ENCODE data around the gene COL6A2. TPM values are rescaled to one million over a fixed set of nuclear protein-coding genes. Genes with fewer than 3 reads are reported as not detected.

The COL6A2 gene
- total and polyA plus RNA-seq, 8 donors = 15.2 to 135 (median 65.5) TPM

DNA sequence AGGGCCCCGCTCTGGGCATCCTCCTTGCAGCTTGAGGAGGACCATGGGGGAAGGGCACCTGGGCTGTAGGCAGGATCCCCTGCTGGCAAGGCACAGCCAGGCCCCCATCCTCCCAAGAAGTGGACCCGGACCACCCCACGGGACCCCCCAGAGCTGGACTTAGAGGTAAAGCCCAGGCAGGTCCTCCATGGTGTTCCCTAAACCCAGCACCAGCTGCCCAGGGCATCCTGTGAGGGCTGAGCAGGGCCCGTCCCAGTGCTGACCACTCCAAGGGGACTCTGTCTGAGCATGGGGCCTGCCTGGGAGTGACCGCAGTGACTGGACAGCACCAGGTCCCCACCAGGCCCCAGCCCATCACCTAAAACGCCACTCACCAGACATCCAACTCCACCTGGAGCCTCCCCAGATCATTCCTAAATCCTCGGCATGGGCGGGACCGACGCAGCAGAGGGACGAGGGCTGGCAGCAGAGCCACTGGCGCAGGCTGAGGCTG is 21.3 kb downstream of the COL6A2 start:
- no peak overlapping the region for H3K27ac ChIP-seq
- no peaks in the 10 kb centered on the region for H3K36me3 ChIP-seq
- no peaks in the 10 kb centered on the region for H3K27me3 ChIP-seq
- WGBS, 2 donors = 66 to 77% methylated on average over 12 of the region's 12 CpGs
- no peak for ATAC-seq
- intact Hi-C loops (cut with DNase I) = no loop called here
- H3K9me3 ChIP-seq = no peaks in the 10 kb centered on the region
- no peak for FAIRE-seq
- DNase-seq = peak in 2 of 6 donors; percentile 12 to 62
- TF ChIP-seq, protein P1, sequence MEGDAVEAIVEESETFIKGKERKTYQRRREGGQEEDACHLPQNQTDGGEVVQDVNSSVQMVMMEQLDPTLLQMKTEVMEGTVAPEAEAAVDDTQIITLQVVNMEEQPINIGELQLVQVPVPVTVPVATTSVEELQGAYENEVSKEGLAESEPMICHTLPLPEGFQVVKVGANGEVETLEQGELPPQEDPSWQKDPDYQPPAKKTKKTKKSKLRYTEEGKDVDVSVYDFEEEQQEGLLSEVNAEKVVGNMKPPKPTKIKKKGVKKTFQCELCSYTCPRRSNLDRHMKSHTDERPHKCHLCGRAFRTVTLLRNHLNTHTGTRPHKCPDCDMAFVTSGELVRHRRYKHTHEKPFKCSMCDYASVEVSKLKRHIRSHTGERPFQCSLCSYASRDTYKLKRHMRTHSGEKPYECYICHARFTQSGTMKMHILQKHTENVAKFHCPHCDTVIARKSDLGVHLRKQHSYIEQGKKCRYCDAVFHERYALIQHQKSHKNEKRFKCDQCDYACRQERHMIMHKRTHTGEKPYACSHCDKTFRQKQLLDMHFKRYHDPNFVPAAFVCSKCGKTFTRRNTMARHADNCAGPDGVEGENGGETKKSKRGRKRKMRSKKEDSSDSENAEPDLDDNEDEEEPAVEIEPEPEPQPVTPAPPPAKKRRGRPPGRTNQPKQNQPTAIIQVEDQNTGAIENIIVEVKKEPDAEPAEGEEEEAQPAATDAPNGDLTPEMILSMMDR (IDR thresholded peaks at IDR 0.05) = no peak
- no peak overlapping the region for H3K4me3 ChIP-seq
- no peaks in the 10 kb centered on the region for H3K4me1 ChIP-seq

DNA sequence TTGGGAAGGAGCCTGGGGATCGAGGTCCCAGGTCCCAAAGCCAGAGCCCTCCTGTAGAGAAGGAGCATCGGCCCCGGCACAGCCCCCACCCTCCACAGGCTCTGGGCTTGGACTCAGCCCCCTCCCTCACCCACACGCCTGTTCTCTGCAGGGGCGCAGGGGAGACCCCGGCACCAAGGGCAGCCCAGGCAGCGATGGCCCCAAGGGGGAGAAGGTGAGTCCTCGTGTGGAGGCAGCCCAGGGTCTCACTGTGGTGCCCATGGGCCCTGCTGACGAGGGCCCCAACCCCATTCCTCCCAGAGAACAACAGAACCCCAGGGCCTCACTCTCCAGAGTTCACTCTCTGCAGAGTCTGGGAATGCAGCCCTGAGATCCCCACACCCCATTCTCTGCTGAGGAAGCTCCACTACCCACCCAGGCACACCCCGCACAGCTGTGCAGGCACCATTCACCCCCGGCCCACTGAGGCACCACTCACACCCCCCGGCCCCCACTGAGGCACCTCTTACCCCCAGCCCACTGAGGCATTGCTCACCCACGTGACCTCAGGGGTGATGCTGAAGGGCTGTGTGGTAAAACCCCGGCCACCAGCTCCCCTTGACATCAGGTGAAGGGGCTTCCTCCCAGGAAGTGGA is 21.8 kb downstream of the COL6A2 start:
- ATAC-seq (no peak), DNase-seq (peak in 3 of 6 donors; percentile 10 to 45 (median 45)), FAIRE-seq (no peak)
- TF ChIP-seq, protein P1 (IDR thresholded peaks at IDR 0.05) = no peak
- Histone ChIP-seq H3K9me3 (no peaks in the 10 kb centered on the region), H3K4me1 (no peaks in the 10 kb centered on the region), H3K4me3 (no peak overlapping the region), H3K36me3 (no peaks in the 10 kb centered on the region), H3K27ac (no peak overlapping the region), H3K27me3 (no peaks in the 10 kb centered on the region)
- WGBS, 2 donors = 62 to 80% methylated on average over 14 of the region's 14 CpGs
- intact Hi-C loops (cut with DNase I) = no loop called here

DNA sequence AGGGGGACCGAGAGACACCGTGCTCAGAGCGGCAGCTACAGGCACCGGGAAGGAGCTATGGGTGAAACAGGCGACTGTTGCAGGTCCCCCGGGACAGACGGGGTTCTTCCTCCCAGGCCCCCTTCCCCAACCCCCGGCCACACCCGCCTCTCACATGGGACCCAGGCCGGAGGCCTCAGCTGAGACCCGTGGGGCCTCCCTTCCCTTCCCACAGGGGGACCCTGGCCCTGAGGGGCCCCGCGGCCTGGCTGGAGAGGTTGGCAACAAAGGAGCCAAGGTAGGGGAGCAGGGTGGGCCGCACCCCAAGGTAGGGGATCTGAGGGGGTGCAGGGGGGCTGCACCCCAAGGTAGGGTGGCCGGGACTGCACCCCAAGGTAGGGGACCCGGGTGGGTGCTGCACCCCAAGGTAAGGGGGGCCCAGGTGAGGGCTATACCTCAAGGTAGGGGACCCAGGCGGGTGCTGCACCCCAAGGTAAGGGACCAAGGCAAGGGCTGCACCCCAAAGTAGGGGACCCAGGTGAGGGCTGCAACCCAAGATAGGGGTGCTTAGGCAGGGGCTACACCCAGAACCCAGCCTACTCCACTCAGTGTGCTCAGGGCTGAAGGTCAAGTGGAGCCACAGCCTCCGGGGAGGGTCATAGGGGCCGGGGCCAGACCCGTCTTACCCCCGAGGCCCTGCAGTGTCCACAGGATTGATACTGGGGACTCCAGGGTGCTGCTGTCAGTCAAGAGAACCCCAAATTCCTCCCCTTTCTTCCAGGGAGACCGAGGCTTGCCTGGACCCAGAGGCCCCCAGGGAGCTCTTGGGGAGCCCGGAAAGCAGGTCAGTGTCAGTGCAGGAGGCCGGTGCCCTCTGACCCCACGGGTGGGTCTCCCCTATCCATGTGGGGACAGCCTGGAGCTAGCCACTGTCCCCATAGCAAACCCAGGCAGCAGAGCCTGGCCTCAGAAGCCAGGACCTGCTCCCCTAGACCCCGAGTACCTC is 22.7 kb downstream of the COL6A2 start:
- intact Hi-C loops (cut with DNase I) = no loop called here
- TF ChIP-seq, protein P1 (IDR thresholded peaks at IDR 0.05) = no peak
- H3K4me3 ChIP-seq = no peak overlapping the region
- DNase-seq = peak in 4 of 6 donors; percentile 11 to 75 (median 30)
- no peak overlapping the region for H3K27ac ChIP-seq
- H3K27me3 ChIP-seq = no peaks in the 10 kb centered on the region
- FAIRE-seq = no peak
- H3K9me3 ChIP-seq = no peaks in the 10 kb centered on the region
- no peak for ATAC-seq
- H3K4me1 ChIP-seq = no peaks in the 10 kb centered on the region
- WGBS, 2 donors = 62 to 80% methylated on average over 24 to 26 of the region's 26 CpGs
- no peaks in the 10 kb centered on the region for H3K36me3 ChIP-seq

DNA sequence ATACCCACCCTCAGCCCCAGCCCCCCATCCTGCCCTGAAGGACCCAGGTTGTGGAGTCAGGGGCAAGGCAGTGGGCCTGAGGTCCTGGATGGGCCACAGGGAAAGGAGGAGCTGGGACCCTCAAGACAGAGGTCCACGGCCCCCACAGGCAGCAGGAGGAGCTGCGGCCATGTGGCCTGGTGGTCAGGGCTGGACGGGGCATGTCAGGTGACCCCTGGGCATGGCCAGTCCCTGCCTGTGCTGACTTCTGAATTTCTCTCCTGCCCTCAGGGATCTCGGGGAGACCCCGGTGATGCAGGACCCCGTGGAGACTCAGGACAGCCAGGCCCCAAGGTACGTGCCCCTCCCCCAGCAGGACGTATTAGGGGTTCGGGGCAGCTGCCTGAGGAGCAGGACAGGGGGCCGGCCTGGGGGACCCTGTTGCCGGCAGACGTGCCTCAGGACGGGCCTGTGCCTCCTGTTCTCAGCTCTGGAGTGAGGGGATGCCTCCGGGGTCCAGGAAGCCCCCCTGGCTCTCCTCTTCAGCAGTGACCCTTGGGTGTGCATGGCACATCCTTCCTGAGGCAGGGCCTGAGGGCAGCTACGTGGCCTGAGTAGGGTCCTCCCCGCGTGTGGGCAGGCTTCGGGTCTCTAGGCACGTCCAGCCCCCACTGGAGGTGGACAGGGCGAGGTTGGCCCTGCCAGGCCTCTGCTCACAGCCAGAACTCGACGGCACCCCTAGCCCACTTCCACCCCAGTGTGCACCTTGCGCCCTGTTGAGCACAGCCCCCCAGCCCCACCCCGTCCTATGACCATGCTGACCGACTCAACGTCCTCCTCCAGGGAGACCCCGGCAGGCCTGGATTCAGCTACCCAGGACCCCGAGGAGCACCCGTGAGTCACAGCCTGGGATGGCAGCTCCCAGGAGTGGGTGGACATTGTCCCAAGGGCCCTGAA is 23.6 kb downstream of the COL6A2 start:
- ATAC-seq (no peak), DNase-seq (peak in 4 of 6 donors; percentile 12 to 51 (median 38)), FAIRE-seq (no peak)
- Histone ChIP-seq H3K27me3 (no peaks in the 10 kb centered on the region), H3K4me1 (no peaks in the 10 kb centered on the region), H3K4me3 (no peak overlapping the region), H3K9me3 (no peaks in the 10 kb centered on the region), H3K27ac (no peak overlapping the region), H3K36me3 (no peaks in the 10 kb centered on the region)
- 67 to 79% methylated on average over 29 of the region's 29 CpGs for WGBS, 2 donors
- intact Hi-C loops (cut with DNase I) = no loop called here
- TF ChIP-seq, protein P1 (IDR thresholded peaks at IDR 0.05) = no peak
